Measurements from ENCODE around the gene BDNF. TPM values are rescaled to one million over a fixed set of nuclear protein-coding genes. Genes with fewer than 3 reads are reported as not detected.
A peak's percentile ranks its signal among the peaks of the same experiment; 100 is the strongest.

BDNF gene
- total and polyA plus RNA-seq, 2 donors (not counting 3 experiments of a cell fraction or from before 2014, with no cell fraction given): 3.1 to 3.6 TPM

DNA sequence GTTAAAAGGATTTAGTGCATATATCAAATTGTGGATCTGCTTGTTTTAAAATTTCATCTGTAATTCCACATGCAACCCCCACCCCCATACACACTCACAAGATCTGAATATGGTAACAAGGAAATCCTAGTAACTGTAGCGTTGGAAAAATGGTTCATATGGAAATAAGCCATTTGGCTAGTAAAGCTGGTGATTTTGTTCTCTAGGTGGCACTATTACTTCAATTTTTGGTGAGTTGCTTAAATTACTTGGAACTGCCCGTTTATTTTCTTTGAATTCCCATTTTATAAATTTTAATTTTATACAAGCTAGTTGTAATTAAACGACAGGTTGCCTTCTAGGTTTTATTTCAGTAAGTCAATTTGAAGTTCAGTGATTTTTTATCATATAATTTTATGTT, 5.3 kb downstream of the BDNF start:
- H2AFZ ChIP-seq (ENCODE audit: low read depth, low read length): no peak overlapping the region
- POLR2A ChIA-PET: no interaction called here
- H3K79me2 ChIP-seq (ENCODE audit: control insufficient read depth, insufficient read depth, low read length): no peaks in the 10 kb centered on the region
- H3K36me3 ChIP-seq (ENCODE audit: control insufficient read depth in 2 of 2, extremely low read depth in 1 of 2, insufficient read depth in 2 of 2, low read length in 2 of 2): no peaks in the 10 kb centered on the region
- CTCF ChIA-PET: interaction anchor here (0.6 to 3.6 kb wide), 16 partner anchors 11 to 1648 kb away, joined by 3 to 73 read pairs (median 4); partner anchors contain the start of genes KIF18A and METTL15
- H3K9ac ChIP-seq (replicated peaks; ENCODE audit: extremely low read depth, insufficient read depth, low read length): no peak overlapping the region
- peaks cover 19% of the 10 kb centered on the region for H3K4me1 ChIP-seq (ENCODE audit: control insufficient read depth, extremely low read depth, insufficient read depth, low read length)
- intact Hi-C loops (cut with micrococcal nuclease): loop anchor here (1.0 to 10.0 kb wide), 4 partner anchors 550 to 1639 kb away; no protein-coding TSS in a partner anchor
- TF ChIP-seq POLR2AphosphoS5 (IDR thresholded peaks at IDR 0.05; ENCODE audit: insufficient read depth, low read depth, low read length): no peak
- TF ChIP-seq, protein P1, sequence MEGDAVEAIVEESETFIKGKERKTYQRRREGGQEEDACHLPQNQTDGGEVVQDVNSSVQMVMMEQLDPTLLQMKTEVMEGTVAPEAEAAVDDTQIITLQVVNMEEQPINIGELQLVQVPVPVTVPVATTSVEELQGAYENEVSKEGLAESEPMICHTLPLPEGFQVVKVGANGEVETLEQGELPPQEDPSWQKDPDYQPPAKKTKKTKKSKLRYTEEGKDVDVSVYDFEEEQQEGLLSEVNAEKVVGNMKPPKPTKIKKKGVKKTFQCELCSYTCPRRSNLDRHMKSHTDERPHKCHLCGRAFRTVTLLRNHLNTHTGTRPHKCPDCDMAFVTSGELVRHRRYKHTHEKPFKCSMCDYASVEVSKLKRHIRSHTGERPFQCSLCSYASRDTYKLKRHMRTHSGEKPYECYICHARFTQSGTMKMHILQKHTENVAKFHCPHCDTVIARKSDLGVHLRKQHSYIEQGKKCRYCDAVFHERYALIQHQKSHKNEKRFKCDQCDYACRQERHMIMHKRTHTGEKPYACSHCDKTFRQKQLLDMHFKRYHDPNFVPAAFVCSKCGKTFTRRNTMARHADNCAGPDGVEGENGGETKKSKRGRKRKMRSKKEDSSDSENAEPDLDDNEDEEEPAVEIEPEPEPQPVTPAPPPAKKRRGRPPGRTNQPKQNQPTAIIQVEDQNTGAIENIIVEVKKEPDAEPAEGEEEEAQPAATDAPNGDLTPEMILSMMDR (IDR thresholded peaks at IDR 0.05; ENCODE audit: extremely low read depth in 1 of 2, insufficient read depth in 1 of 2, low read depth in 1 of 2, low read length in 2 of 2): peak; percentile 27 to 29
- FAIRE-seq: peak; percentile 75
- H3K27ac ChIP-seq (ENCODE audit: insufficient read depth, low read depth, low read length): no peak overlapping the region
- peak; percentile 55 for DNase-seq (ENCODE audit: low read depth, low spot score)
- H3K4me2 ChIP-seq (ENCODE audit: insufficient read depth, low read length): no peak overlapping the region
- no peaks in the 10 kb centered on the region for H3K9me3 ChIP-seq (replicated peaks; ENCODE audit: control insufficient read depth, insufficient read depth, low read length)
- no peaks in the 10 kb centered on the region for H3K27me3 ChIP-seq (ENCODE audit: control insufficient read depth in 2 of 2, insufficient read depth in 2 of 2, low read length in 2 of 2)
- no TSS peak for BruUV-seq (replicated peaks)
- H4K20me1 ChIP-seq (replicated peaks; ENCODE audit: control insufficient read depth, extremely low read depth, insufficient read depth, low read length): no peaks in the 10 kb centered on the region
- dilution Hi-C loops (cut with MboI; ENCODE audit: extremely low pct_ligation_motif_present, low sequenced_read_pairs): no loop called here
- no peaks in the 10 kb centered on the region for H3K9me1 ChIP-seq (replicated peaks; ENCODE audit: control insufficient read depth, extremely low read depth, insufficient read depth, low read length)
- H3K4me3 ChIP-seq (replicated peaks in 1 of 3; ENCODE audit: insufficient read depth in 1 of 3, low read depth in 1 of 3, low read length in 3 of 3): no peak overlapping the region

DNA sequence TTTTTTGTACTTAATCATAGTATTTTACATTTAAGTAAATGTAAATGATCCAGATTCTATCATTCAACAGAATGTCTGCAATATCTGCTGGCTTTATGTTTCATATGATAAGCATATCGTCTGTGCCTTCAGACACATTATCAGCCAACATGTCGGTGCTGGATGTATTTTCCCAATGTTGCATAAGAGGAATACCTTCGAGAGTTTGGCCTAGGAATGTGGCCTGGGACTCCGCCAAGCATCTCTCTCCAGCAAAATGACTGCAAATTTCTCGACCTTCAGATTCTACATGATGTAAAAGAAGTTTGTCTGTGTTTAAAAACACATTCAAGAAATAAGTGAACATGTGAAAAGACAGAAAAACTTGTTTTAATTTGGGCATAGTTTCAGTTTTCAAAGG, 6.9 kb downstream of the BDNF start:
- no peaks in the 10 kb centered on the region for H3K9me1 ChIP-seq (replicated peaks; ENCODE audit: control insufficient read depth, extremely low read depth, insufficient read depth, low read length)
- intact Hi-C loops (cut with micrococcal nuclease) (loop anchor here (10.0 kb wide), 2 partner anchors 551 to 1181 kb away; no protein-coding TSS in a partner anchor), dilution Hi-C loops (cut with MboI; ENCODE audit: extremely low pct_ligation_motif_present, low sequenced_read_pairs) (no loop called here)
- H3K4me3 ChIP-seq (replicated peaks in 1 of 3; ENCODE audit: insufficient read depth in 1 of 3, low read depth in 1 of 3, low read length in 3 of 3): no peak overlapping the region
- H3K79me2 ChIP-seq (ENCODE audit: control insufficient read depth, insufficient read depth, low read length): no peaks in the 10 kb centered on the region
- no peaks in the 10 kb centered on the region for H4K20me1 ChIP-seq (replicated peaks; ENCODE audit: control insufficient read depth, extremely low read depth, insufficient read depth, low read length)
- H3K36me3 ChIP-seq (ENCODE audit: control insufficient read depth in 2 of 2, extremely low read depth in 1 of 2, insufficient read depth in 2 of 2, low read length in 2 of 2): no peaks in the 10 kb centered on the region
- ChIA-PET POLR2A (no interaction called here), CTCF (interaction anchor here (0.8 to 1.2 kb wide), 2 partner anchors 1635 to 1641 kb away, joined by 4 read pairs; no protein-coding TSS in a partner anchor)
- H3K27ac ChIP-seq (ENCODE audit: insufficient read depth, low read depth, low read length): no peak overlapping the region
- peaks cover 12% of the 10 kb centered on the region for H3K4me1 ChIP-seq (ENCODE audit: control insufficient read depth, extremely low read depth, insufficient read depth, low read length)
- DNase-seq (ENCODE audit: low read depth, low spot score) (no peak), FAIRE-seq (no peak)
- H3K9me3 ChIP-seq (replicated peaks; ENCODE audit: control insufficient read depth, insufficient read depth, low read length): no peaks in the 10 kb centered on the region
- no peak overlapping the region for H3K4me2 ChIP-seq (ENCODE audit: insufficient read depth, low read length)
- BruUV-seq (replicated peaks): no TSS peak
- H3K27me3 ChIP-seq (ENCODE audit: control insufficient read depth in 2 of 2, insufficient read depth in 2 of 2, low read length in 2 of 2): no peaks in the 10 kb centered on the region
- TF ChIP-seq MAX (IDR thresholded peaks at IDR 0.05; ENCODE audit: insufficient read depth, insufficient read length): no peak
- TF ChIP-seq JUN (IDR thresholded peaks at IDR 0.05; ENCODE audit: borderline replicate concordance, insufficient read depth, insufficient read length, low read depth): no peak
- no peak for TF ChIP-seq POLR2A (IDR thresholded peaks at IDR 0.05; ENCODE audit: low read depth, low read length)
- TF ChIP-seq FOS (IDR thresholded peaks at IDR 0.05; ENCODE audit: borderline replicate concordance, insufficient read depth, low read length): no peak
- TF ChIP-seq GATA2 (IDR thresholded peaks at IDR 0.05; ENCODE audit: insufficient read depth, insufficient read length, low read depth, low read length): no peak
- TF ChIP-seq MYC (IDR thresholded peaks at IDR 0.05; ENCODE audit: low read depth, low read length): no peak
- no peak for TF ChIP-seq EZH2 (IDR thresholded peaks at IDR 0.05; ENCODE audit: borderline replicate concordance, low read depth, low read length, severe bottlenecking)
- TF ChIP-seq, protein P1 (IDR thresholded peaks at IDR 0.05; ENCODE audit: extremely low read depth in 1 of 2, insufficient read depth in 1 of 2, low read depth in 1 of 2, low read length in 2 of 2): no peak
- TF ChIP-seq POLR2AphosphoS5 (IDR thresholded peaks at IDR 0.05; ENCODE audit: insufficient read depth, low read depth, low read length): no peak
- H3K9ac ChIP-seq (replicated peaks; ENCODE audit: extremely low read depth, insufficient read depth, low read length): no peak overlapping the region
- no peak overlapping the region for H2AFZ ChIP-seq (ENCODE audit: low read depth, low read length)

Data from endothelial cell of umbilical vein (primary cell).